ENCODE measurements around the gene DDX24. TPM values are rescaled to one million over a fixed set of nuclear protein-coding genes. Genes with fewer than 3 reads are reported as not detected.

The DDX24 gene
- total and polyA plus RNA-seq, 7 experiments from 2014 or later = 190 to 438 (median 320) TPM

- DNase-seq (no peak), ATAC-seq (no peak)
- no peaks in the 10 kb centered on the region for H3K9me3 Mint-ChIP-seq
- H3K36me3 Mint-ChIP-seq = peaks cover 0 to 4% (median 2%) of the 10 kb centered on the region in 5 donors
- no peaks in the 10 kb centered on the region for H3K27me3 ChIP-seq (ENCODE audit: control insufficient read depth in 2 of 2, insufficient read depth in 2 of 2, low read length in 2 of 2)
- H3K4me1 ChIP-seq (ENCODE audit: control insufficient read depth in 2 of 2, insufficient read depth in 2 of 2, low read length in 2 of 2) = no peaks in the 10 kb centered on the region
- H3K4me3 Mint-ChIP-seq = no peak overlapping the region
- no peak overlapping the region for H3K4me3 ChIP-seq (ENCODE audit: low read length)
- intact Hi-C loops (cut with micrococcal nuclease) = no loop called here
- H3K27me3 Mint-ChIP-seq = no peaks in the 10 kb centered on the region
- ChIA-PET CTCF (no interaction called here), POLR2A (no interaction called here)
- H3K4me1 Mint-ChIP-seq = no peaks in the 10 kb centered on the region
- no peak overlapping the region for H3K27ac Mint-ChIP-seq
- no peak overlapping the region for H3K27ac ChIP-seq (ENCODE audit: low read depth, low read length)
- no peaks in the 10 kb centered on the region for H3K36me3 ChIP-seq (ENCODE audit: control insufficient read depth in 2 of 3, insufficient read depth in 3 of 3, low read length in 3 of 3)
- no peaks in the 10 kb centered on the region for H3K9me3 ChIP-seq (ENCODE audit: control insufficient read depth in 2 of 3, low read length in 3 of 3)
Observed at GRCh38 chr14:94097091-94097490, 16.1 kb upstream of the DDX24 start.

DNA sequence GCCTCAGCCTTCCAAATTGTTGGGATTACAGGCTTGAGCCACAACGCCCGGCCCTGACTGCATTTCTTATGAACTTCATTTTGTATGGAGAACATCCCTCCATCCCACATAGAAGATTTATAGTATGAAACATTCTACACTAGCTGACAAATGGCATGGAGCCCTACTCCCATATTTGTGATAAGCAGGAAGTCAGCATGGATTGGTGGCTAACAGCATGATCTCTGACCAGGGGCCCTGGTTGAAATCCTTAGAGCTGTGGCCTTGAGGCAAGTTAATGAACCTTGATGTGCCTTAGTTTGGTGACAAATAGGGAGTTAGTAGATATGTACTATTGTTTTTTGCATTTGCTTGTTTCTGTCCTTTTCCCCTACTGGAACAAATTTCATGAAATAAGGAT, 12.4 kb upstream of the DDX24 start:
- H3K27me3 ChIP-seq (ENCODE audit: control insufficient read depth in 2 of 2, insufficient read depth in 2 of 2, low read length in 2 of 2) = no peaks in the 10 kb centered on the region
- no peak overlapping the region for H3K4me3 ChIP-seq (ENCODE audit: low read length)
- no peak overlapping the region for H3K27ac ChIP-seq (ENCODE audit: low read depth, low read length)
- ChIA-PET POLR2A (no interaction called here), CTCF (interaction anchor here (0.7 kb wide), 1 partner anchor 153 kb away, joined by 3 read pairs; no protein-coding TSS in a partner anchor)
- Mint-ChIP-seq H3K9me3 (no peaks in the 10 kb centered on the region), H3K36me3 (peaks cover 0 to 9% (median 4%) of the 10 kb centered on the region in 5 donors), H3K4me1 (no peaks in the 10 kb centered on the region), H3K4me3 (no peak overlapping the region), H3K27ac (no peak overlapping the region), H3K27me3 (no peaks in the 10 kb centered on the region)
- no peak for DNase-seq
- no peaks in the 10 kb centered on the region for H3K9me3 ChIP-seq (ENCODE audit: control insufficient read depth in 2 of 3, low read length in 3 of 3)
- H3K4me1 ChIP-seq (ENCODE audit: control insufficient read depth in 2 of 2, insufficient read depth in 2 of 2, low read length in 2 of 2) = no peaks in the 10 kb centered on the region
- no peak for ATAC-seq
- intact Hi-C loops (cut with micrococcal nuclease) = no loop called here
- no peaks in the 10 kb centered on the region for H3K36me3 ChIP-seq (ENCODE audit: control insufficient read depth in 2 of 3, insufficient read depth in 3 of 3, low read length in 3 of 3)

DNA sequence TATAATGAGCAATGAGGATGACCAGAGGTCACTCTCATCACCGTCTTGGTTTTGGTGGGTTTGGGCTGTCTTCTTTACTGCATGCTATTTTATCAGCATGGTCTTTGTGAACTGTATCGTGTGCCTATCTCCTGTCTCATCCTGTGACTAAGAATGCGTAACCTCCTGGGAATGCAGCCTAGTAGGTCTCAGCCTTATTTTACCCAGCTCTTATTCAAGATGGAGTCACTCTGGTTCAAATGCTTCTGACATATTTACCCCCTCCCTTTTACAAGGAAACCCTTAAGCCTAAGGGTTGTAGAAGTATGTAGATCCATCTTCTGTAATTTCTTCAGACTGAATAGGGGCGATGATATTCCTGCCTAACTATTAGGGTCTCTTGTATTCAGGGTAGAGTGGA, 8.5 kb upstream of the DDX24 start:
- Mint-ChIP-seq H3K4me1 (peaks cover 0 to 3% (median 0%) of the 10 kb centered on the region in 7 donors), H3K27ac (no peak overlapping the region), H3K9me3 (peaks cover 0 to 2% (median 0%) of the 10 kb centered on the region in 11 donors), H3K4me3 (no peak overlapping the region), H3K27me3 (no peaks in the 10 kb centered on the region), H3K36me3 (peaks cover 0 to 12% (median 5%) of the 10 kb centered on the region in 5 donors)
- ChIA-PET CTCF (no interaction called here), POLR2A (interaction anchor here (3.3 kb wide), 1 partner anchor 9 kb away, joined by 10 read pairs; the partner anchor contains the start of genes DDX24 and IFI27L1)
- intact Hi-C loops (cut with micrococcal nuclease) = loop anchor here in 1 of 2 donors (10.0 kb wide), 1 partner anchor 1065 kb away; the partner anchor contains the start of gene DICER1
- H3K27ac ChIP-seq (ENCODE audit: low read depth, low read length) = no peak overlapping the region
- no peaks in the 10 kb centered on the region for H3K9me3 ChIP-seq (ENCODE audit: control insufficient read depth in 2 of 3, low read length in 3 of 3)
- H3K27me3 ChIP-seq (ENCODE audit: control insufficient read depth in 2 of 2, insufficient read depth in 2 of 2, low read length in 2 of 2) = no peaks in the 10 kb centered on the region
- no peaks in the 10 kb centered on the region for H3K36me3 ChIP-seq (ENCODE audit: control insufficient read depth in 2 of 3, insufficient read depth in 3 of 3, low read length in 3 of 3)
- no peaks in the 10 kb centered on the region for H3K4me1 ChIP-seq (ENCODE audit: control insufficient read depth in 2 of 2, insufficient read depth in 2 of 2, low read length in 2 of 2)
- H3K4me3 ChIP-seq (ENCODE audit: low read length) = no peak overlapping the region
- DNase-seq (no peak), ATAC-seq (no peak)

GRCh38 chr14:94088516-94088915, 7.5 kb upstream of the DDX24 start:
- POLR2A ChIA-PET = interaction anchor here (0.7 to 3.3 kb wide), 2 partner anchors 8 to 16 kb away, joined by 4 to 10 read pairs; partner anchors contain the start of genes DDX24 and IFI27L1
- Histone ChIP-seq H3K27ac (ENCODE audit: low read depth, low read length) (no peak overlapping the region), H3K4me1 (ENCODE audit: control insufficient read depth in 2 of 2, insufficient read depth in 2 of 2, low read length in 2 of 2) (no peaks in the 10 kb centered on the region), H3K36me3 (ENCODE audit: control insufficient read depth in 2 of 3, insufficient read depth in 3 of 3, low read length in 3 of 3) (no peaks in the 10 kb centered on the region), H3K4me3 (ENCODE audit: low read length) (no peak overlapping the region), H3K9me3 (ENCODE audit: control insufficient read depth in 2 of 3, low read length in 3 of 3) (no peaks in the 10 kb centered on the region), H3K27me3 (ENCODE audit: control insufficient read depth in 2 of 2, insufficient read depth in 2 of 2, low read length in 2 of 2) (no peaks in the 10 kb centered on the region)
- no peak overlapping the region for H3K27ac Mint-ChIP-seq
- DNase-seq (no peak), ATAC-seq (no peak)
- no peak overlapping the region for H3K4me3 Mint-ChIP-seq
- H3K36me3 Mint-ChIP-seq = peaks cover 0 to 14% (median 5%) of the 10 kb centered on the region in 5 donors
- no peaks in the 10 kb centered on the region for H3K27me3 Mint-ChIP-seq
- intact Hi-C loops (cut with micrococcal nuclease) = loop anchor here in 1 of 2 donors (10.0 kb wide), 1 partner anchor 1066 kb away; the partner anchor contains the start of gene DICER1
- peaks cover 0 to 5% (median 0%) of the 10 kb centered on the region in 7 donors for H3K4me1 Mint-ChIP-seq
- CTCF ChIA-PET = no interaction called here
- peaks cover 0 to 2% (median 0%) of the 10 kb centered on the region in 11 donors for H3K9me3 Mint-ChIP-seq

DNA sequence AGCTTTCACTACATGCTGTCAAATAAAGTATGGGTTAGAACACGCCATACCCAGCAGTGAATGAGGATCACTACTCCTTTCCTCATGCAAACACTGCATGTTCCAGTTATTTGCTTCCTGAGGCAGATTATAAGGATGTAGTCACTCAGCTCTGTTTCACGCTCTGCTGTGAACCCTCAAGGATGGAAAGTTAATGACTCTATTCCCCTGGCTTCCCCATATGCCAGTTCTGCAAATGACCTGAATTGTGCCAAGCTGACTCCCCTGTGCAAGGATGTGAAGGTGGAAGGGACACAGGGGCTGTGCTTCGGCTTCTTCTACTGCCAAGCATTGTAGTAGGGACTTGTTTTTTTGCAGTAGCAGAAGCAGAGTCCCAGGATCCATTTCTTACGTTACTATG, 6.9 kb upstream of the DDX24 start:
- DNase-seq = no peak
- CTCF ChIA-PET = no interaction called here
- Histone ChIP-seq H3K9me3 (ENCODE audit: control insufficient read depth in 2 of 3, low read length in 3 of 3) (no peaks in the 10 kb centered on the region), H3K4me1 (ENCODE audit: control insufficient read depth in 2 of 2, insufficient read depth in 2 of 2, low read length in 2 of 2) (no peaks in the 10 kb centered on the region), H3K27me3 (ENCODE audit: control insufficient read depth in 2 of 2, insufficient read depth in 2 of 2, low read length in 2 of 2) (no peaks in the 10 kb centered on the region), H3K4me3 (ENCODE audit: low read length) (no peak overlapping the region), H3K27ac (ENCODE audit: low read depth, low read length) (no peak overlapping the region), H3K36me3 (ENCODE audit: control insufficient read depth in 2 of 3, insufficient read depth in 3 of 3, low read length in 3 of 3) (no peaks in the 10 kb centered on the region)
- Mint-ChIP-seq H3K9me3 (peaks cover 0 to 2% (median 0%) of the 10 kb centered on the region in 11 donors), H3K27ac (no peak overlapping the region), H3K4me3 (no peak overlapping the region), H3K36me3 (peaks cover 0 to 15% (median 5%) of the 10 kb centered on the region in 5 donors), H3K27me3 (no peaks in the 10 kb centered on the region), H3K4me1 (peaks cover 0 to 10% (median 2%) of the 10 kb centered on the region in 7 donors)
- no peak for ATAC-seq
- intact Hi-C loops (cut with micrococcal nuclease) = loop anchor here in 1 of 2 donors (10.0 kb wide), 1 partner anchor 1067 kb away; the partner anchor contains the start of gene DICER1
- POLR2A ChIA-PET = no interaction called here

DNA sequence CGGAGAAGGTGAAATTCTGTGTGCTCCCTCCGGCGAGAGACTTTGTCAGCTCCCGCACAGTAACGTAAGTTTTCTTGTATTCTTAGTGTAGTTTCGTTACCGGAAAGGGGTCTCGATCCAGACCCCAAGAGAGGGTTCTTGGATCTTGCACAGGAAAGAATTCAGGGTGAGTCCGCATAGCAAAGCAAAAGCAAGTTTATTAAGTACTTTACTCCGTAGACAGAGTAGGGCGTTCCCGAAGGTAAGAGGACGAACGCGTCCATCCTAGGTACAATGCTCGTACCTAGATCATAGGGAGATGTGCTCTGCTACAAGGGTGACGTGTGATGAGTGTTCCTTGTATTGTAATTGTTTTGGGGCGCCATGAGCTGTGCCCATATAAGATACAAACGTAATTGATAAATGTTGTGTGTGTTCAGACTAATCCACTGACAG, 401 bp upstream of the DDX24 start:
- peak overlapping the region; percentile 74 for H3K4me3 ChIP-seq (ENCODE audit: low read length)
- no peaks in the 10 kb centered on the region for H3K9me3 ChIP-seq (ENCODE audit: control insufficient read depth in 2 of 3, low read length in 3 of 3)
- CTCF ChIA-PET = interaction anchor here (0.7 to 2.4 kb wide), 5 partner anchors 45 to 103 kb away, joined by 3 to 10 read pairs (median 3); no protein-coding TSS in a partner anchor
- Mint-ChIP-seq H3K4me1 (peaks cover 28 to 53% (median 46%) of the 10 kb centered on the region in 7 donors), H3K27me3 (no peaks in the 10 kb centered on the region), H3K36me3 (peaks cover 14 to 40% (median 34%) of the 10 kb centered on the region in 5 donors), H3K9me3 (peaks cover 0 to 5% (median 0%) of the 10 kb centered on the region in 11 donors), H3K27ac (peak overlapping the region; percentile 97 to 100 (median 99)), H3K4me3 (peak overlapping the region; percentile 90 to 100 (median 99))
- POLR2A ChIA-PET = interaction anchor here (0.8 to 3.9 kb wide), 17 partner anchors 9 to 968 kb away, joined by 3 to 29 read pairs (median 5); partner anchors contain the start of genes IFI27L2, LYSET, MOAP1 and PPP4R4
- H3K4me1 ChIP-seq (ENCODE audit: control insufficient read depth in 2 of 2, insufficient read depth in 2 of 2, low read length in 2 of 2) = peaks cover 31 to 32% of the 10 kb centered on the region in 2 donors
- intact Hi-C loops (cut with micrococcal nuclease) = loop anchor here (1.0 to 10.0 kb wide), 17 partner anchors 8 to 1453 kb away; partner anchors contain the start of genes IFI27L2 (in 2 of the 2), OTUB2 (in 2 of the 2), ASB2 (in 1 of the 2) and BTBD7 (in 1 of the 2)
- DNase-seq = no peak
- H3K27ac ChIP-seq (ENCODE audit: low read depth, low read length) = peak overlapping the region; percentile 98
- H3K27me3 ChIP-seq (ENCODE audit: control insufficient read depth in 2 of 2, insufficient read depth in 2 of 2, low read length in 2 of 2) = no peaks in the 10 kb centered on the region
- peak; percentile 10 for ATAC-seq
- H3K36me3 ChIP-seq (ENCODE audit: control insufficient read depth in 2 of 3, insufficient read depth in 3 of 3, low read length in 3 of 3) = peaks cover 0 to 26% (median 17%) of the 10 kb centered on the region in 3 experiments

Measured in naive thymus-derived CD4-positive, alpha-beta T cell (primary cell).